ENCODE measurements around the gene STAC3. TPM values are rescaled to one million over a fixed set of nuclear protein-coding genes. Genes with fewer than 3 reads are reported as not detected.
A peak's percentile ranks its signal among the peaks of the same experiment; 100 is the strongest.

Gene STAC3
- total RNA-seq, 1 experiment from 2014 or later: 3.3 TPM

- TF ChIP-seq IRF1 (CRISPR knock-in tag; IDR thresholded peaks at IDR 0.05): no peak
- TF ChIP-seq NR3C1 (CRISPR knock-in tag; conservative IDR thresholded peaks at IDR 0.05; ENCODE audit: low read depth): no peak
- no peak for TF ChIP-seq CREM (CRISPR knock-in tag; IDR thresholded peaks at IDR 0.05)
- no peak for TF ChIP-seq CTCF (IDR thresholded peaks at IDR 0.05)
- TF ChIP-seq OVOL2 (CRISPR knock-in tag; IDR thresholded peaks at IDR 0.05; ENCODE audit: borderline replicate concordance): no peak
- peak; percentile 93 for TF ChIP-seq ESRRA (CRISPR knock-in tag; IDR thresholded peaks at IDR 0.05; ENCODE audit: borderline replicate concordance)
- TF ChIP-seq, protein P1, sequence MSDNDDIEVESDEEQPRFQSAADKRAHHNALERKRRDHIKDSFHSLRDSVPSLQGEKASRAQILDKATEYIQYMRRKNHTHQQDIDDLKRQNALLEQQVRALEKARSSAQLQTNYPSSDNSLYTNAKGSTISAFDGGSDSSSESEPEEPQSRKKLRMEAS (CRISPR knock-in tag; IDR thresholded peaks at IDR 0.05): peak; percentile 89
- TF ChIP-seq ZNF416 (CRISPR knock-in tag; IDR thresholded peaks at IDR 0.05): no peak
- TF ChIP-seq NFE2L1 (CRISPR knock-in tag; IDR thresholded peaks at IDR 0.05): no peak
- no peak for TF ChIP-seq ATF1 (CRISPR knock-in tag; IDR thresholded peaks at IDR 0.05)
- TF ChIP-seq FOXP1 (CRISPR knock-in tag; IDR thresholded peaks at IDR 0.05; ENCODE audit: borderline replicate concordance): no peak; the same call in 1 of the 2 replicates
- peak; percentile 77; the same call in 1 of the 2 replicates for TF ChIP-seq FOXK1 (CRISPR knock-in tag; IDR thresholded peaks at IDR 0.05)
- TF ChIP-seq, protein P2, sequence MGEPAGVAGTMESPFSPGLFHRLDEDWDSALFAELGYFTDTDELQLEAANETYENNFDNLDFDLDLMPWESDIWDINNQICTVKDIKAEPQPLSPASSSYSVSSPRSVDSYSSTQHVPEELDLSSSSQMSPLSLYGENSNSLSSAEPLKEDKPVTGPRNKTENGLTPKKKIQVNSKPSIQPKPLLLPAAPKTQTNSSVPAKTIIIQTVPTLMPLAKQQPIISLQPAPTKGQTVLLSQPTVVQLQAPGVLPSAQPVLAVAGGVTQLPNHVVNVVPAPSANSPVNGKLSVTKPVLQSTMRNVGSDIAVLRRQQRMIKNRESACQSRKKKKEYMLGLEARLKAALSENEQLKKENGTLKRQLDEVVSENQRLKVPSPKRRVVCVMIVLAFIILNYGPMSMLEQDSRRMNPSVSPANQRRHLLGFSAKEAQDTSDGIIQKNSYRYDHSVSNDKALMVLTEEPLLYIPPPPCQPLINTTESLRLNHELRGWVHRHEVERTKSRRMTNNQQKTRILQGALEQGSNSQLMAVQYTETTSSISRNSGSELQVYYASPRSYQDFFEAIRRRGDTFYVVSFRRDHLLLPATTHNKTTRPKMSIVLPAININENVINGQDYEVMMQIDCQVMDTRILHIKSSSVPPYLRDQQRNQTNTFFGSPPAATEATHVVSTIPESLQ (CRISPR knock-in tag; IDR thresholded peaks at IDR 0.05): no peak
- 0 out of 2 replicates have a peak, but pooled peaks have one; percentile 67 for TF ChIP-seq ZNF232 (CRISPR knock-in tag; IDR thresholded peaks at IDR 0.05)
- TF ChIP-seq MYBL2 (CRISPR knock-in tag; IDR thresholded peaks at IDR 0.05): peak; percentile 57; the same call in 1 of the 2 replicates
- TF ChIP-seq ZBTB21 (CRISPR knock-in tag; IDR thresholded peaks at IDR 0.05; ENCODE audit: borderline replicate concordance): no peak
- no peak for TF ChIP-seq JAZF1 (CRISPR knock-in tag; IDR thresholded peaks at IDR 0.05)
- no peak for TF ChIP-seq TCF7 (CRISPR knock-in tag; IDR thresholded peaks at IDR 0.05; ENCODE audit: low read depth)
Observed at GRCh38 chr12:57216014-57216911, 34.7 kb downstream of the STAC3 start, which contains the start of gene NXPH4 (continued).

- Mint-ChIP-seq H3K4me1 (peaks cover 45% of the 10 kb centered on the region), H3K36me3 (no peaks in the 10 kb centered on the region; the same call in 1 of the 2 replicates), H3K27ac (no peak overlapping the region), H3K9me3 (no peaks in the 10 kb centered on the region), H3K27me3 (ENCODE audit: low read depth) (peaks cover 66% of the 10 kb centered on the region), H3K4me3 (peak overlapping the region; percentile 58)
- ChIA-PET POLR2A (interaction anchor here (1.2 to 2.2 kb wide), 3 partner anchors 14 to 27 kb away, joined by 7 to 9 read pairs (median 8); partner anchors contain the start of gene SHMT2), CTCF (interaction anchor here (1.3 to 8.5 kb wide), 5 partner anchors 10 to 87 kb away, joined by 4 to 415 read pairs (median 71); partner anchors contain the start of genes LRP1 and SHMT2)
- DNase-seq (ENCODE audit: low spot score) (no peak), ATAC-seq (no peak)
- no peak for TF ChIP-seq TEAD4 (CRISPR knock-in tag; IDR thresholded peaks at IDR 0.05)
- TF ChIP-seq, protein P3, sequence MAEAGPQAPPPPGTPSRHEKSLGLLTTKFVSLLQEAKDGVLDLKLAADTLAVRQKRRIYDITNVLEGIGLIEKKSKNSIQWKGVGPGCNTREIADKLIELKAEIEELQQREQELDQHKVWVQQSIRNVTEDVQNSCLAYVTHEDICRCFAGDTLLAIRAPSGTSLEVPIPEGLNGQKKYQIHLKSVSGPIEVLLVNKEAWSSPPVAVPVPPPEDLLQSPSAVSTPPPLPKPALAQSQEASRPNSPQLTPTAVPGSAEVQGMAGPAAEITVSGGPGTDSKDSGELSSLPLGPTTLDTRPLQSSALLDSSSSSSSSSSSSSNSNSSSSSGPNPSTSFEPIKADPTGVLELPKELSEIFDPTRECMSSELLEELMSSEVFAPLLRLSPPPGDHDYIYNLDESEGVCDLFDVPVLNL (CRISPR knock-in tag; IDR thresholded peaks at IDR 0.05; ENCODE audit: borderline replicate concordance, low read depth): no peak
- TF ChIP-seq ETV6 (CRISPR knock-in tag; IDR thresholded peaks at IDR 0.05): no peak
- no peak for TF ChIP-seq OVOL2 (CRISPR knock-in tag; IDR thresholded peaks at IDR 0.05; ENCODE audit: borderline replicate concordance)
- TF ChIP-seq, protein P2 (CRISPR knock-in tag; IDR thresholded peaks at IDR 0.05): no peak
- no peak for TF ChIP-seq USF1 (CRISPR knock-in tag; IDR thresholded peaks at IDR 0.05)
Observed at GRCh38 chr12:57215668-57216013, 35.3 kb downstream of the STAC3 start.
